NCI-H82 treated with DMSO at 0.1 percent for 48 hours (cell line): Measurements from ENCODE around the gene MAN2A1.
A peak's percentile ranks its signal among the peaks of the same experiment; 100 is the strongest.

Experiments used
- DNase-seq: peaks from one replicate; lab custom pipeline; 2025; ENCODE audit not compliant: unreplicated experiment; lab: John Stamatoyannopoulos, UW

The MAN2A1 gene

DNA sequence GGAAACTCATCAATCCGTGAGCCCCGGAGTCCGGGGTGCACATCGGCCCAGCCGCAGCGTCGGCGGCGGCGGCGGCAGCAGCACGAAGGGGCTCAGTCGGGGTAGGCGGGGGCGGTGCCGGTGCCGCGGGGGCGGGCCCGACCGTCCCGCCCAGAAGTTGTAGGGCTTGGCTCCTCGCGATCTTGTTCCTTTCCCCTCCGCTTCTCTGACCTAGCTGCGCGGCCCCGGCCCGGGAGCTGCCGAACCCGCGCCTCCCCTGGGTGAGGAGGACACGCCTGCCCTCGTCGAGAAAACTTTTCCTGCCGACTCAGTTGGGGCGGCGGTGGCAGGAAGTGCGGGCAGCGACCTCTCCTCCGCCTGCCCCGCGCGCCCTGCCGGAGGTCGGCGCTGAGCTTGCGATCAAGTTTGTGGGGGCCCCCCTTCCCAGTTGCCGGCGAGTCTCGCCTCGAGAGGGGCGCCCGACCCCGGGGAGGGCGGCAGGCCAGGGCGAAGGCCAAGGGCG lies at the start of gene MAN2A1:
MAN2A1 (plus strand) TSS at position 188 of the 502 bp plus-strand sequence. CDS start 491 bp downstream, outside the sequence.
- peak; percentile 22 for DNase-seq

DNA sequence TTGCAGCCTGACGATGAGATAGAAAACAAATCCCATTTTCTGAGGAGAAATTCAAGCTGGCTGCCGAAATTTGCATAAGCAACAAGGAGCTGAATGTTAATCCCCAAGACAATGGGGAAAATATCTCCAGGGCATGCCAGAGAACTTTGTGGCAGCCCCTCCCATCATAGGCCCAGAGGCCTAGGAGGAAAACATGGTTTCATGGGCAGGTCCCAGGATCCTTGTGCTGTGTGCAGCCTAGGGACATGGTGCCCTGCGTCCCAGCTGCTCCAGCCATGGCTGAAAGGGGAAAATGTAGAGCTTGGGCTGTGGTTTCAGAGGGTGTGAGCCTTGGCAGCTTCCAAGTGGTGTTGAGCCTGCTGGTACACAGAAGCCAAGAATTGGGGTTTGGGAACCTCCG lies 48.8 kb upstream of the MAN2A1 start:
- DNase-seq = no peak

DNA sequence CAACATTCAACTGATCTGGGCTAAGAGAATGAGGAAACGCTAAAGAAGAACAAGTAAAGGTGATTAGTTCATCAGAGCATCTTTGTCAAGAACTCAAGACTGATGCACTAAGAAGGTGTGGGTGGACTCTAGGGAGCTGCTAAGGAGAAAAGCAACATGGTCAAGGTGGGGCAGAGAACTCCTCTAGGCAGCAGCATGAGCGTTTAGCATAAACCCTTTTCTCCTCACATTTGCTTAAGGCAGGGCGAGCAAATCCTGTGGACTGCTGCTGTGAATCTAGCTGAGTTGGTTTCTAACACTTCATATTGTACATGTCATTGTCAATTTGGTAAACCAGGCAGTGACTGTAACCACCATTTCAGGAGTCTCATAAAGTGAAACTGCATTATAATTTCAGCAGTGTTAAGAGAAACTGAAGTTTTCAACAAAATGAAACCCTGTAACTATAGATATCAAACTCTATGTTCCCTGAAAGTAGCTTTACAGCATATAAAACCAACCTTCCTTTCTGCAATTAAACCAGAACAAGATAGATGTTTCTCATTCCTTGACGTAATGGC lies 45.9 kb upstream of the MAN2A1 start:
- DNase-seq = no peak

- no peak for DNase-seq
Measured at GRCh38 chr5:109644829-109645228, 44.9 kb upstream of the MAN2A1 start.

GRCh38 chr5:109645707-109646192 lies 44.0 kb upstream of the MAN2A1 start:
- peak; percentile 16 for DNase-seq

DNA sequence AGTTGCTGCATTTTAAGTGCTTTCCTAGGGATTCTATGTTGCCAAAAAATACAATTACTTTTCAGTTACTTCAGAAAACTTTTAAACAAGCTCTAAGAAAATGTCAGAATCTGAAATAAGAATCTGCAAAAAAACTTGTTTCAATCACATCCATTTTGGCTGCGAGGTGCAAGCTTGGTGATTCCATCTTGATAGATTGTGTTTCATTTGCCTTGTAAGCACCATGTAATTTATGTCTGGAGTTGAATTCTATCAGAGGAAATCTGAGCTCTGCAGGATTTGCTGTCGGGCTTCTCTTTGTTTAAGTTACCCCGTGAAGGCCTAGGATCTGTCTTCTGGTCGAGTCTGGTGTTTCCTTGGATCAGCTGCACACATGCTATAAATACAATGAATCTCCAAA lies 40.4 kb upstream of the MAN2A1 start:
- DNase-seq = no peak

DNA sequence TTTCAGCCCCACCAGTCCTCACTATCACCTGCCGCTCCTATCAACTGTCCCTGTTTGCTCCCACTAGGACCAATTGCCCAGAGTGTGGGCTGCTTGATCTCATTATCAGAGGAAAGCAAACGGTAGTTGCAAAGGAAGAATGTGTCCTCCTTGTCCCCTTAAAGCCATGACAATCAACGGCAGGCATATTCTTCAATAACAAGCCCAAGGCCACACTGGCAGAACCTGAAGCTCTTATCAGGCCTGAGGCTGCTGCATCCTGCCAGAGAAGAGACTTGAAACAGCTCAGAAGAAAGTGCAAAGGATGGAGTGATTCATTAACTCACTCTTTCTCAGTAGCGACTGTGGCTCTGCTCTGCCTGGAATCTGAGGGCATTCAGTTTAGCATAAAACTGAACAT lies 39.2 kb upstream of the MAN2A1 start:
- no peak for DNase-seq

- no peak for DNase-seq
Measured at GRCh38 chr5:109652096-109652495, 37.6 kb upstream of the MAN2A1 start.

DNA sequence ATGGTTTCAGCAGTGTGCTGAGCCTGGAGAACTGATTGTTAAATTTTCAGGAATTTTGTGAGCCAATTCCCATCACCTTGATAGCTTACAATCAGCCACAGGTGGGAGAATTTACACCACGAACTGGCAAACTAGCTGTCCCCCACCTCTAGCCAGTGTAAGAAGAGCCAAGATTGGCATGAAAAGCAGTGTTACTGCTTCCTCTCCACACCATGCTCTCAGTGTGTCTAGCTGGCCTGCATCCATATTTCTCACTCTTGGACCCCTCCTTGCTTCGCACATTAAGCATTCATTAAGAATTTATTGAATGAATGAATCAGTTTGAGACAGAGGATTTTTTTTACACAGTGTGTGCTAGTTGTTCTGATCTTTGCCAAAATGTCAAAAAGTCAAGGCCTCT lies 36.7 kb upstream of the MAN2A1 start:
- DNase-seq = no peak

GRCh38 chr5:109653561-109654239 lies 36.0 kb upstream of the MAN2A1 start:
- no peak for DNase-seq

GRCh38 chr5:109654455-109654854 lies 35.3 kb upstream of the MAN2A1 start:
- DNase-seq = no peak

DNA sequence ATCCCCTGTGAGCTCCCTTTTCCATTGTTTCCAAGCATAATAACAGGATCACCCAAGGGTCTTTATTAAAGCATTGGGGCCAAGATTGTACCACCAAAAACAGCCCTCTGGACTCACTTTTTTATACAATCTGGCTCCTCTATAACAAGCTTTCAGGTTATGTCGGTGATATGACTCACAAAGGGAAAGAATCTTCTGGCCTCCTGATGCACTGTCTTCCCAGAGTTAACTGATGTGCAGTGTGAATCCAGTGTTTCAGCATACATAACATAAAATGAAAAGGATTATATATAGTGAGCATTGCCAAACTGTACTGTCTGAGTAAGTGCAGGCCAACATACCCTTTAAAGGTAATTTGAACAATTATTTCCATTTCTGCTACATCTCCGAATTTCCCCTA lies 33.9 kb upstream of the MAN2A1 start:
- DNase-seq = no peak

- DNase-seq = no peak
Measured at GRCh38 chr5:109656829-109657228, 32.9 kb upstream of the MAN2A1 start.

- DNase-seq = no peak
Measured at GRCh38 chr5:109659901-109660300, 29.8 kb upstream of the MAN2A1 start.

DNA sequence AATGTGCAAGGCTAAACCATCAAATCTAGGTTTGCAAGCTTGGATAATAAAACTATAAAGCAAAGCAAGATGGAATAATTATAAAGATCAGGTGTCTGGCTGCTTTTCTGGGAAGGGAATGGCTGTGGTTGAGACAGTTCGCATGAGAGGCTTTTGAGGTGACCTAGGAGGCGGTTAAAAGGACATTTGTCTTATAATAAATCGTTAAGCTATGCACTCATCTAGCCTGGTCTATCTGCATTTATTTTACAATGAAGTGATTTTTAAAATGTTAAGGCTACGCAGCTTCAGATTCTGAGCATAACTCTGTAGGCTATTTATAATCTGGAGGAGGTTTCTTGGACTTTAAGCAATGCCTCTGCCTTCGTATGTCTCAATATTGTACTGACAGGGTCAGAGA lies 29.4 kb upstream of the MAN2A1 start:
- DNase-seq = no peak

DNA sequence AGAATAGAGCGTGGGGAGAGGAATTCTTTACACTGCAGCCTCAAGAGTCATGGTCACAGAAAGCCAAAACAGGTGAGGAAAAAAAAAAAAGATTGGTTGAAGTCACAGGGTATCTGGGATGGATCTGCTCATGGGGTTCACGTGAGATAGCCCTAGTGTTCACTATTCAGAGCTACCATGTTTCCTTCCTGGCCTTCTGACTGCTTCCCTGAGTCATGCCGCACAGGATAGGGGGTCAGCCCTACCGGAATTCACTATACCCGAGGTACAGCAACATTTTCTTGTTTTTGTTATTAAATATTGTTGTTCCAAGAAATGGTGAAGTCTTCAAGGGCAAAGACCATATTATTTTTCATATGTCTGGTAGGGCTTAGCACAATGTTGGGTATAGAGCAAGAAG lies 21.5 kb upstream of the MAN2A1 start:
- DNase-seq = no peak

GRCh38 chr5:109668668-109669422 lies 20.9 kb upstream of the MAN2A1 start:
- no peak for DNase-seq

- DNase-seq = no peak
Measured at GRCh38 chr5:109669991-109670706, 19.6 kb upstream of the MAN2A1 start.

- no peak for DNase-seq
Measured at GRCh38 chr5:109671136-109671535, 18.6 kb upstream of the MAN2A1 start.

- no peak for DNase-seq
Measured at GRCh38 chr5:109674596-109674995, 15.1 kb upstream of the MAN2A1 start.

DNA sequence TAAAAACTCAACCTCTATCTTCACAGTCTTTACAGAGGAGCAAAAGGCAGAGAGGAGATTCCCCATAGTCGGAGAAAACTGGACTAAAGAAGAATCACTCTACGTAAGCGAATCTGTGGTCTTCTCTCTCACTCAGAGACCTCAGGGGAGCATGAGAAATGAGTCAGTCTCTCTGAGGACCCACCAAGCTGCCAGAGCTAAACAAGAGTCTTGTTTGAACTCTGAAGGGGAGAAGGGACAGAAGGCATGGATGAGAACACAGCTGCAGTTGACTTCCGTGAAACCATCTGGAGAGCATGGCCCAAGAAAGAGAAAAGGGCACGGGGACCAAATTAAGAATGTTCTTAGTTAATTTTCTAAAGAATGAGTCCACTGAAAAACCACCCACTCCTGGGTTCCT lies 12.8 kb upstream of the MAN2A1 start:
- DNase-seq = no peak
